ENCODE measurements around the gene ADAM22.

The ADAM22 gene

GRCh38 chr7:88223265-88223664, 289.2 kb downstream of the ADAM22 start:
- H3K36me3 Mint-ChIP-seq (ENCODE audit: insufficient read depth): peaks cover 11% of the 10 kb centered on the region
- no peak overlapping the region for H3K27ac Mint-ChIP-seq (ENCODE audit: low read depth)
- peaks cover 2% of the 10 kb centered on the region for H3K27me3 Mint-ChIP-seq
- ATAC-seq (replicated peaks; ENCODE audit: extremely low read depth, poor library complexity, severe bottlenecking): no peak
- H3K4me1 Mint-ChIP-seq: peaks cover 19% of the 10 kb centered on the region
- no peak overlapping the region for H3K4me3 Mint-ChIP-seq
- DNase-seq (ENCODE audit: low spot score in 2 of 2): no peak
- no peaks in the 10 kb centered on the region for H3K9me3 Mint-ChIP-seq

DNA sequence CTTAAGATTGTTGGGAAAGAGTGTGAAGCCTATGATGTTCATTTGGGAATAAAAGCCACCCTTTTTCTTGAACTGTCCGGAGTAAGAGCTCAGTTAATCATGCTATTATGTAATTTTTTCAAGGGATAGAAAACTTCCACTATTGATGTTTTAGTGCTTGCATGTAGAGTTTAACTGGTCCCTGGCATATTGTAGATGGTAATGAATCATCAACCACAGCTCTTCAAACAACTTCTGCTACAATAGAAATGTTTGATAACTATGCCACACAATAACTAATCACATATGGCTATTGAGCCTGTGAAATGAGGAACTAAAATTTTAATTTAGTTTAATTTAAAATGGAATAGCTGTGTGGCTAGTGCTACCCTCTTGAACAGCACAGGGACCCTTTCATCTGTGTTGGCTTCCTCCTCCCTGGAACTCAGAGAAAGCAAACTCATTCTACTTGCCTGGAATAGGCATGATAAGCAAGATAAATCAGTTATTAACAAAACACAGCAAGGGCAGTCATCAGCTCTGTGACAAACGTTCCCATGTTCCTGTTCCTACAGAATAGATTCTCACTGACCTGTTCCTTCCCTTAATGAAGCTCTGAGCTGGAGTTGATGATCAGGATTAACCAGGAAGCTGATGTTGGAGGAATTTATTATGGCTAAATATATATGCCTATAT, 290.7 kb downstream of the ADAM22 start:
- no peak for DNase-seq (ENCODE audit: low spot score in 2 of 2)
- Mint-ChIP-seq H3K27ac (ENCODE audit: low read depth) (no peak overlapping the region), H3K36me3 (ENCODE audit: insufficient read depth) (peaks cover 7% of the 10 kb centered on the region), H3K9me3 (no peaks in the 10 kb centered on the region), H3K4me1 (peaks cover 12% of the 10 kb centered on the region), H3K27me3 (peaks cover 14% of the 10 kb centered on the region), H3K4me3 (no peak overlapping the region)
- ATAC-seq (replicated peaks; ENCODE audit: extremely low read depth, poor library complexity, severe bottlenecking): no peak

DNA sequence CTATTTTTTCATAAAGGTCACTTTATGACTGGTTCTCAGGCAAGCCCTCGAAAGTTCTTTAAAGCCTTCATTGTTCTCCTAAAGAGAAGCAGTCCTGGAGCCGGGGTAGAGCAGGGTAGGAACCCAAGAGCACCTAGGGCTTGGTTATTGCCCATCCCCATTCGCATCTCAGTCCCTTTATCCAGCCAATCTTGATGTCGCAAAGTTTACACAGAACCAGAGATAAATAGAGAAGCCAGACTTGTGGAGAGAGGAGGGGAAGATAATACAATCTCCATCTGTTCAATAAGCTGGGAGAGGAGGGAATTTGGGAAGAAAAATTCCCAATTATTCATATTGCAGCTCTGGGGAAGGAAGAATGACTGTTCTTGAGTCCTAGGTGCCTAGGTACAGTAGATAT, 292.1 kb downstream of the ADAM22 start:
- H3K4me3 Mint-ChIP-seq: no peak overlapping the region
- H3K4me1 Mint-ChIP-seq: peaks cover 2% of the 10 kb centered on the region
- DNase-seq (ENCODE audit: low spot score in 2 of 2): no peak
- no peak overlapping the region for H3K27ac Mint-ChIP-seq (ENCODE audit: low read depth)
- peaks cover 14% of the 10 kb centered on the region for H3K27me3 Mint-ChIP-seq
- H3K36me3 Mint-ChIP-seq (ENCODE audit: insufficient read depth): peaks cover 3% of the 10 kb centered on the region
- no peaks in the 10 kb centered on the region for H3K9me3 Mint-ChIP-seq
- ATAC-seq (replicated peaks; ENCODE audit: extremely low read depth, poor library complexity, severe bottlenecking): no peak

DNA sequence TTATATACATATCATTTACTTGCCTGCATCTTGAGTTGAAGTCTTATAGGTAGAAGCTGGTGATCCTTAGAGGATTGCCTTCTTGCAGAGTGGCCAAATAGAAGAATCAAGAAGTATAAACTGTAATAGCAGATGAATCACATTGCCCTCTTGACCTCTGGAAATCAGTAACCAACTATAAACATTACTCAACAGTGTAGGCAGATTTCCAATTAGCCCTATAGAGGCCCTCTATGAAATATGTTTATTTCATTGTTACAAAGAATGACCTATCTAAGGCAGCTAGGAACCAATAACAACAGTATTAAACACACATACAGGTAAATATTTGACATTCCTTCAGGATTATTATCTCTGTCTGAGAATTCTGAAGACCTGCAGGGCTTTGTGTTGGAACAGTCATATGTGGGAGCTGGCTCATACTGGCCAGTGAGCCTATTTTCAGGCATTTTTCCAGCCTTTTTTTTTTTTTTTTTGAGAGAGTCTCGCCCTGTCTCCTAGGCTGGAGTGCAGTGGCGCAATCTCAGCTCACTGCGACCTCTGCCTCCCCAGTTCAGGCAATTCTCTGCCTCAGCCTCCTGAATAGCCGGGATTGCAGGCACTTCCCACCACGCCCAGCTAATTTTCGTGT, 292.9 kb downstream of the ADAM22 start:
- no peak overlapping the region for H3K4me3 Mint-ChIP-seq
- H3K36me3 Mint-ChIP-seq (ENCODE audit: insufficient read depth): peaks cover 2% of the 10 kb centered on the region
- DNase-seq (ENCODE audit: low spot score in 2 of 2): no peak

GRCh38 chr7:88229302-88229995, 295.4 kb downstream of the ADAM22 start:
- ATAC-seq (replicated peaks; ENCODE audit: extremely low read depth, poor library complexity, severe bottlenecking) (no peak), DNase-seq (ENCODE audit: low spot score in 2 of 2) (no peak)
- no peak overlapping the region for H3K4me3 Mint-ChIP-seq
- H3K27ac Mint-ChIP-seq (ENCODE audit: low read depth): no peak overlapping the region
- peaks cover 20% of the 10 kb centered on the region for H3K27me3 Mint-ChIP-seq
- no peaks in the 10 kb centered on the region for H3K4me1 Mint-ChIP-seq
- peaks cover 2% of the 10 kb centered on the region for H3K36me3 Mint-ChIP-seq (ENCODE audit: insufficient read depth)
- no peaks in the 10 kb centered on the region for H3K9me3 Mint-ChIP-seq

More for the DNA sequence above, 292.9 kb downstream of the ADAM22 start:
- Mint-ChIP-seq H3K4me1 (no peaks in the 10 kb centered on the region), H3K9me3 (no peaks in the 10 kb centered on the region), H3K27ac (ENCODE audit: low read depth) (no peak overlapping the region), H3K27me3 (peaks cover 14% of the 10 kb centered on the region)
- no peak for ATAC-seq (replicated peaks; ENCODE audit: extremely low read depth, poor library complexity, severe bottlenecking)

GRCh38 chr7:88230646-88231045, 296.6 kb downstream of the ADAM22 start:
- H3K27ac Mint-ChIP-seq (ENCODE audit: low read depth): no peak overlapping the region
- ATAC-seq (replicated peaks; ENCODE audit: extremely low read depth, poor library complexity, severe bottlenecking): no peak

DNA sequence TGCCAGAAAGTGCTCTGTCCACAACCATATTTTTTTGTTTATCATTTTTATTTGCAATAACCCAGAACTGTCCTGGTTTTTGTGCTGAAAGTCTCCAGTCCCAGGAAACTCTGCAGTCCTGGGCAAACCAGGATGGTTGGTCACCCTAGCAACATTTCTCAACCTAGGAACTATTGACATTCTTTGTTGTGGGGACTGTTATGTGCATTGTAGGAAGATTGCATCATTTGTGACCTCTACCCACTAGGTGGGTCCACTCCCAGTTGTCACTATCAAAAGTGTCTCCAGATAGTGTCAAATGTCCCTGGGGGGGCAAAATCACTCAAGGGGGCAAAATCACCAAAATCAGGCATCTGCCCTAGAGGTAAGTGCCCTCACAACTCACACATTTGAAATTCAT, 299.8 kb downstream of the ADAM22 start:
- DNase-seq (ENCODE audit: low spot score in 2 of 2) (no peak), ATAC-seq (replicated peaks; ENCODE audit: extremely low read depth, poor library complexity, severe bottlenecking) (no peak)
- no peak overlapping the region for H3K4me3 Mint-ChIP-seq
- H3K27me3 Mint-ChIP-seq: peaks cover 33% of the 10 kb centered on the region
- no peak overlapping the region for H3K27ac Mint-ChIP-seq (ENCODE audit: low read depth)
- no peaks in the 10 kb centered on the region for H3K36me3 Mint-ChIP-seq (ENCODE audit: insufficient read depth)
- no peaks in the 10 kb centered on the region for H3K9me3 Mint-ChIP-seq
- no peaks in the 10 kb centered on the region for H3K4me1 Mint-ChIP-seq

More at GRCh38 chr7:88230646-88231045, 296.6 kb downstream of the ADAM22 start:
- peaks cover 32% of the 10 kb centered on the region for H3K27me3 Mint-ChIP-seq
- H3K4me1 Mint-ChIP-seq: no peaks in the 10 kb centered on the region
- H3K4me3 Mint-ChIP-seq: no peak overlapping the region
- H3K9me3 Mint-ChIP-seq: no peaks in the 10 kb centered on the region
- no peaks in the 10 kb centered on the region for H3K36me3 Mint-ChIP-seq (ENCODE audit: insufficient read depth)
- DNase-seq (ENCODE audit: low spot score in 2 of 2): no peak

- Mint-ChIP-seq H3K36me3 (ENCODE audit: insufficient read depth) (no peaks in the 10 kb centered on the region), H3K9me3 (no peaks in the 10 kb centered on the region), H3K4me3 (no peak overlapping the region), H3K27ac (ENCODE audit: low read depth) (no peak overlapping the region), H3K27me3 (peaks cover 17% of the 10 kb centered on the region), H3K4me1 (no peaks in the 10 kb centered on the region)
- ATAC-seq (replicated peaks; ENCODE audit: extremely low read depth, poor library complexity, severe bottlenecking) (no peak), DNase-seq (ENCODE audit: low spot score in 2 of 2) (no peak)
Observed at GRCh38 chr7:88239852-88240251, 305.8 kb downstream of the ADAM22 start.

DNA sequence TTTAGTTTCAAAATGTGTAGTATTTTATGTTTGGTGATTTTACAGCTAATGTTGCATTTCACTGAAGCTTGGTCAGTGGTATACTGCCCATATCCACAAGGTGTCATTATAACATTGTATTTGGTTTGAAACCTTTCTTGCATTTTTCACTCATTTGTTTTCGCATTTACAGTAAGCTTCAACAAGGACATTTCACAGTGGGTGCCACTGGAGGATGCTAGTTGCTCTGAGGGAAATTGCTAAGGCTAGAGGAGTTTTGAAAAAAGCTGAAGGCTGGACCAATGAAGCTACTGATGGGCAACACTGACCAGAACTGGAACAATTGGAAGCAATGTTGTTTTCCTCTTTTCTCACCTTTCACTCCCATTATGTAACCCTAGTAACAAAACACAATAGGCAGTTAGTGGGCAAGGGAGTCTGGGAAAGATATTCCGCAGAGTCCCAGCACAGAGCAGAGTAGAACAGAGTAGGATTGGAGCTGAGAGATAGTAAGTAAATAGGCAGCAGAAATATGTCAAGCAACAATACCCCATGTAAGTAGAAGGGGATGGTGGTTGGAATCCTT, 309.4 kb downstream of the ADAM22 start:
- H3K27me3 Mint-ChIP-seq: peaks cover 20% of the 10 kb centered on the region

GRCh38 chr7:88244258-88244657, 310.2 kb downstream of the ADAM22 start:
- Mint-ChIP-seq H3K4me1 (no peaks in the 10 kb centered on the region), H3K9me3 (no peaks in the 10 kb centered on the region), H3K36me3 (ENCODE audit: insufficient read depth) (no peaks in the 10 kb centered on the region), H3K4me3 (no peak overlapping the region), H3K27ac (ENCODE audit: low read depth) (no peak overlapping the region), H3K27me3 (peaks cover 26% of the 10 kb centered on the region)
- ATAC-seq (replicated peaks; ENCODE audit: extremely low read depth, poor library complexity, severe bottlenecking) (no peak), DNase-seq (ENCODE audit: low spot score in 2 of 2) (no peak)

More for the DNA sequence above, 309.4 kb downstream of the ADAM22 start:
- H3K4me3 Mint-ChIP-seq: no peak overlapping the region
- DNase-seq (ENCODE audit: low spot score in 2 of 2) (no peak), ATAC-seq (replicated peaks; ENCODE audit: extremely low read depth, poor library complexity, severe bottlenecking) (no peak)
- no peak overlapping the region for H3K27ac Mint-ChIP-seq (ENCODE audit: low read depth)
- H3K9me3 Mint-ChIP-seq: no peaks in the 10 kb centered on the region
- H3K4me1 Mint-ChIP-seq: no peaks in the 10 kb centered on the region
- H3K36me3 Mint-ChIP-seq (ENCODE audit: insufficient read depth): no peaks in the 10 kb centered on the region
